MM.1S (cell line): Measurements from ENCODE around the gene SUSD4.

Experiments
- DNase-seq: peaks from one replicate; pipeline ENCODE4 v3.0.0-alpha.2; 2015
- H2AFZ ChIP-seq: fragments of 300-600 bp; sonication (generic); 2 replicates; pipeline ENCODE4 v1.6.0; 2016; ENCODE audit warnings: antibody characterized with exemption, low read length
- H3F3A ChIP-seq: fragments of 300-600 bp; sonication (generic); 2 replicates; pipeline ENCODE4 v1.6.1; 2016; ENCODE audit warnings: mild to moderate bottlenecking, antibody characterized with exemption, low read length, moderate library complexity, mixed read lengths; ENCODE audit not compliant: insufficient read depth
- H3K27ac ChIP-seq: fragments of 300-600 bp; sonication (generic); 2 replicates; pipeline ENCODE4 v1.5.1; 2016; ENCODE audit warnings: mild to moderate bottlenecking, low read length
- H3K27me3 ChIP-seq: fragments of 300-600 bp; sonication (generic); replicated peaks from 2 replicates; pipeline ENCODE4 v1.6.0; 2016; ENCODE audit warnings: low read length; ENCODE audit not compliant: insufficient read depth
- H3K36me3 ChIP-seq: fragments of 300-600 bp; sonication (generic); replicated peaks from 2 replicates; pipeline ENCODE4 v1.6.1; 2016; ENCODE audit warnings: mild to moderate bottlenecking, low read length, mixed read lengths; ENCODE audit not compliant: insufficient read depth
- H3K4me1 ChIP-seq: fragments of 300-600 bp; sonication (generic); 2 replicates; pipeline ENCODE4 v1.6.1; 2016; ENCODE audit warnings: low read length, mixed read lengths
- H3K4me2 ChIP-seq: fragments of 300-600 bp; sonication (generic); 2 replicates; pipeline ENCODE4 v1.6.0; 2016; ENCODE audit warnings: low read depth, low read length
- H3K4me3 ChIP-seq: fragments of 300-600 bp; sonication (generic); 2 replicates; pipeline ENCODE4 v1.5.1; 2016; ENCODE audit warnings: low read length, mixed read lengths
- H3K79me2 ChIP-seq: fragments of 300-600 bp; sonication (generic); 2 replicates; pipeline ENCODE4 v1.6.1; 2016; ENCODE audit warnings: mixed run types, low read length, mixed read lengths
- H3K9ac ChIP-seq: fragments of 300-600 bp; sonication (generic); 2 replicates; pipeline ENCODE4 v1.6.1; 2016; ENCODE audit warnings: low read length, mixed read lengths
- H3K9me2 ChIP-seq: fragments of 300-600 bp; sonication (generic); replicated peaks from 2 replicates; pipeline ENCODE4 v1.6.1; 2016; ENCODE audit warnings: mild to moderate bottlenecking, low read length, mixed read lengths; ENCODE audit not compliant: insufficient read depth
- H3K9me3 ChIP-seq: fragments of 300-600 bp; sonication (generic); replicated peaks from 2 replicates; pipeline ENCODE4 v1.6.1; 2016; ENCODE audit warnings: mild to moderate bottlenecking, low read length, mixed read lengths; ENCODE audit not compliant: insufficient read depth
- H4K20me1 ChIP-seq: fragments of 300-600 bp; sonication (generic); 2 replicates; pipeline ENCODE4 v1.6.1; 2016; ENCODE audit warnings: mild to moderate bottlenecking, low read length, moderate library complexity, mixed read lengths; ENCODE audit not compliant: insufficient read depth
- EZH2 ChIP-seq: fragments of 300-600 bp; sonication (generic); optimal IDR thresholded peaks from 2 replicates; pipeline ENCODE3; 2017; ENCODE audit warnings: low read depth, mild to moderate bottlenecking, antibody characterized with exemption, low read length, mixed read lengths
- EZH2phosphoT487 ChIP-seq: fragments of 300-600 bp; sonication (generic); IDR thresholded peaks from 2 replicates; pipeline ENCODE4 v1.6.1; 2018; ENCODE audit warnings: antibody characterized with exemption, low read length
- TF ChIP-seq, protein P1 (sequence below): fragments of 300-600 bp; sonication (generic); IDR thresholded peaks from 2 replicates; pipeline ENCODE4 v1.5.1; 2016; ENCODE audit warnings: antibody characterized with exemption, low read length, mixed read lengths

SUSD4 gene

DNA sequence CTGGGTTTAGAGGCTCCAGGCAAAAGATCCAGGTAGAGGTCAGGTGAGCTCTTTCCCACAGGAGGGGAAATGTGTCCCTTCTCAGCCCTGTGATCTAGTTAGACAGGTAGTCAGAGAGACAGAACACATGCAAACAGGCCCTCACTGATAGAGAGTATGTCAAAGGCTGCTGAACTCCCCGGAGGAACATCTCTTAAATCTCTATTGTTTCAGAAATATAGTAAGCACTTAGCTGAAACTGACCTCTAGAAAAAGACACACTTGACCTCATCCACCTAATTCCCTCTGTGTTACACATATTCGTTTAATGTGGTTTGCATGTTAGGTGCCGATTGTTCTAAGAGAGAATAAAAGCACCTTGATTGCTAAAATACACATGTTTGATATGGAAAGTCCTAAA lies 23.3 kb downstream of the SUSD4 start:
- H3K9me3 ChIP-seq = no peaks in the 10 kb centered on the region
- H3K4me3 ChIP-seq = no peak overlapping the region
- no peaks in the 10 kb centered on the region for H3F3A ChIP-seq
- no peak for TF ChIP-seq EZH2phosphoT487
- TF ChIP-seq, protein P1, sequence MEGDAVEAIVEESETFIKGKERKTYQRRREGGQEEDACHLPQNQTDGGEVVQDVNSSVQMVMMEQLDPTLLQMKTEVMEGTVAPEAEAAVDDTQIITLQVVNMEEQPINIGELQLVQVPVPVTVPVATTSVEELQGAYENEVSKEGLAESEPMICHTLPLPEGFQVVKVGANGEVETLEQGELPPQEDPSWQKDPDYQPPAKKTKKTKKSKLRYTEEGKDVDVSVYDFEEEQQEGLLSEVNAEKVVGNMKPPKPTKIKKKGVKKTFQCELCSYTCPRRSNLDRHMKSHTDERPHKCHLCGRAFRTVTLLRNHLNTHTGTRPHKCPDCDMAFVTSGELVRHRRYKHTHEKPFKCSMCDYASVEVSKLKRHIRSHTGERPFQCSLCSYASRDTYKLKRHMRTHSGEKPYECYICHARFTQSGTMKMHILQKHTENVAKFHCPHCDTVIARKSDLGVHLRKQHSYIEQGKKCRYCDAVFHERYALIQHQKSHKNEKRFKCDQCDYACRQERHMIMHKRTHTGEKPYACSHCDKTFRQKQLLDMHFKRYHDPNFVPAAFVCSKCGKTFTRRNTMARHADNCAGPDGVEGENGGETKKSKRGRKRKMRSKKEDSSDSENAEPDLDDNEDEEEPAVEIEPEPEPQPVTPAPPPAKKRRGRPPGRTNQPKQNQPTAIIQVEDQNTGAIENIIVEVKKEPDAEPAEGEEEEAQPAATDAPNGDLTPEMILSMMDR = no peak
- no peaks in the 10 kb centered on the region for H3K36me3 ChIP-seq
- H3K27ac ChIP-seq = no peak overlapping the region
- no peaks in the 10 kb centered on the region for H4K20me1 ChIP-seq
- H3K9ac ChIP-seq = no peak overlapping the region
- no peak overlapping the region for H2AFZ ChIP-seq
- H3K79me2 ChIP-seq = no peaks in the 10 kb centered on the region
- H3K27me3 ChIP-seq = no peaks in the 10 kb centered on the region
- H3K4me2 ChIP-seq = no peak overlapping the region
- no peaks in the 10 kb centered on the region for H3K9me2 ChIP-seq
- no peak for DNase-seq
- H3K4me1 ChIP-seq = no peaks in the 10 kb centered on the region

DNA sequence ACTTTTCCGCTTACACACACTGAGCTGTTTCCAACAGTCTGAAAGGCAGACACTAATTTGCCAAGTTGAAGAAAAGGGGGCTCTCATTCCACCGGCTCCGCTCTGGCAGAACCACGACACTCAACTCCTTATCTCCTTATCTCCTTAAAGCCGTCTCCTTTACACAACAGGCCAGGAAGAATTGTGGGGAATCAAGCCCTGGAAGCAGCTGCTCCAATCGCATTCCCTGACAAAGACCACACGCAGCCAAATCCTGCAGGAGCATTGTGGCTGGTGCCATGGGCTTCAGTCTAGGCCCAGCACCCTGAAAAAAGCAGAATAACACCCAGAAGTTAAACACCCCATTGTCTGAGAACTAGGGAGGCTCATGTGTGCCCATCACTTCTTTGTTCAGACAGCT lies 24.1 kb downstream of the SUSD4 start:
- no peak overlapping the region for H3K9ac ChIP-seq
- H3F3A ChIP-seq = no peaks in the 10 kb centered on the region
- H3K4me1 ChIP-seq = no peaks in the 10 kb centered on the region
- H2AFZ ChIP-seq = no peak overlapping the region
- no peak overlapping the region for H3K27ac ChIP-seq
- no peak for DNase-seq
- no peaks in the 10 kb centered on the region for H4K20me1 ChIP-seq
- H3K9me2 ChIP-seq = no peaks in the 10 kb centered on the region
- no peaks in the 10 kb centered on the region for H3K36me3 ChIP-seq
- H3K79me2 ChIP-seq = no peaks in the 10 kb centered on the region
- no peak overlapping the region for H3K4me2 ChIP-seq
- TF ChIP-seq EZH2 = no peak
- TF ChIP-seq, protein P1 = no peak
- no peak for TF ChIP-seq EZH2phosphoT487
- no peak overlapping the region for H3K4me3 ChIP-seq
- H3K9me3 ChIP-seq = no peaks in the 10 kb centered on the region
- H3K27me3 ChIP-seq = no peaks in the 10 kb centered on the region

DNA sequence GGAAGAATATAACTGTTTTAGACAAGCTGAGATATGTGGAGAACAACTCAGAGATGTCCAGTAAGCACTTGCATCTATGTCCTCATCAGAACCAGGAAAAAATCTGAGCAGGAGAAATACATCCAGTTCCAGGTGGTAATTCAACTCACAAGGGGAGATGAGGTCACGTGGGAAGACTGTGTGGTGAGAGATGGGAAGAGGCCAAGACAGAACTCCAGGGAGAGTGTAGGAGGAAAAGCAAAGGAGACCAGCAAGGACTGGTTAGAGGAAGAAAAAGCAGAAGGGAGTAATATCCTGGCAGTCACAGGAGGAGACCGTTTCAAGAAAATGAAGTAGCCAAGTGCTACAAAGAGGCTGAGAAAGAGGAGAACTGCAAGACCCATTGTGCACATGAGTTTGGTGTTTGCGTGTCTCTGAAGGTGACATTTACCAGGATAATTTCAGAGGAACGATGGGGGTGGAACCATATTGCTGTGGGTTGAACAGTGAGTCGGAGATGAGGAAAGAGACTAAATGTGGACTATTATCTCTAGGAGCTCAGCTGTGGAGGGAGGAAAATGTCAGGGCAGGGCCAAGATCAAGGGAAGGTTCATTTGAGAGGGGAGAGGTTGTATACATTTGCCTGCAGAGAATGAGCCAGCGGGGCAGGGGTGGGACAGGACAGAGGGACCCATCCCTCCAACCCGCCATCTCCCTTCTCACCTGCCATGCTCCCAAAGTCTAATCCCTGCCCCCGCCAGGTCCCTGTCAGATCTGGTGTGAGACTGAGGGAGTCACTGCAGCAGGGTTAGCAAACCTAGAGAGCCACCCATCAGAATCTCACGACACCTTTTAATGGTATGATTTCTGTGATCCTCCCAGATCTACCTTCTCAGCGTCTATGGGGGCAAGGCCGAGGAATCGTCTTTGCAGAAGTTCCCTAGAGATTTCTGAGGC lies 24.9 kb downstream of the SUSD4 start:
- H3K4me3 ChIP-seq = no peak overlapping the region
- no peaks in the 10 kb centered on the region for H4K20me1 ChIP-seq
- no peaks in the 10 kb centered on the region for H3K4me1 ChIP-seq
- no peaks in the 10 kb centered on the region for H3F3A ChIP-seq
- no peak overlapping the region for H3K27ac ChIP-seq
- H3K27me3 ChIP-seq = no peaks in the 10 kb centered on the region
- H3K9ac ChIP-seq = no peak overlapping the region
- H3K9me3 ChIP-seq = no peaks in the 10 kb centered on the region
- TF ChIP-seq EZH2 (no peak), EZH2phosphoT487 (no peak)
- H3K79me2 ChIP-seq = no peaks in the 10 kb centered on the region
- DNase-seq = no peak
- H3K9me2 ChIP-seq = no peaks in the 10 kb centered on the region
- no peak overlapping the region for H3K4me2 ChIP-seq
- no peaks in the 10 kb centered on the region for H3K36me3 ChIP-seq
- H2AFZ ChIP-seq = no peak overlapping the region
